HK-2 (cell line): ENCODE measurements around the gene DACH1.

Experiments
- DNase-seq: peaks from one replicate; pipeline ENCODE4 v3.0.0-alpha.2; 2018; ENCODE audit not compliant: unreplicated experiment

Gene DACH1

GRCh38 chr13:71704656-71705055 lies 162.3 kb downstream of the DACH1 start:
- DNase-seq: no peak

- no peak for DNase-seq
These were observed 163.9 kb downstream of the DACH1 start for GRCh38 chr13:71703138-71703537.

DNA sequence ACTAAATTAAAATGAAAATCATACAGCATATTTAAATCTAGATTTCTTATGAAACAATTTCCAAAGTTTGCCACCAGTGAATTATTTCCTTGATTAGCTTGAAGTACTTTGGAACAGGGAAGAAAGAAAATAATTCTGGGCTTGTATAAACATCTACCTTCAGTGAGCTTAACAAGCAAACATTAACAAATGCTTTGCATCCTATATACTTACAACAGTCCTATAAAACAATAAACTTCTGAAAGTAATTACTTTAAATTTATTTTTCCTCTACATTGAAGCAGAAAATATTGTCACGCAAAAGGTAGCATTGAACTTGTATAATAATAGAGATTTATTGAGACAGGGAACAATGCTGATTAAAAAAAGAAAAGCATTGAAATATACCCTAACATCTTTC lies 164.8 kb downstream of the DACH1 start:
- DNase-seq: no peak

- no peak for DNase-seq
These were observed 165.3 kb downstream of the DACH1 start for GRCh38 chr13:71701741-71702140.

DNA sequence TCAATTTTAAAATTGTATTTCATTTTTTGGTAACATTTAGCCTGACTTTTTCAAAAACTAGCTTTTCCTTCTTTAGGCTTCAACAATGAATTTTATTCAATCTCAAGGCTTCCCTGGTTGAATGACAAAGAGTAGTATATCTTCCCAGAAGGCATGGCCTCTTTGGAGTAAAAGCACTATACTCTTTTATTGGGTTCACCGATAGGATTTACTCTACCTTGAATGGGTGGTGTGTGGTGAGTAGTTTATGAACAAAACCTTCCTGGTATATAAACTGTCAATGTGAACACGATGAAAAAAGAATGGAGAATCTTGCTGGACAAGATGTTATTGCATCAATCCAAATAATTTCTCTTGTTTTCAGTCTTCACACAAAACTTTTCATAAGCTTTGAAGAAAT lies 167.7 kb downstream of the DACH1 start:
- DNase-seq: no peak

DNA sequence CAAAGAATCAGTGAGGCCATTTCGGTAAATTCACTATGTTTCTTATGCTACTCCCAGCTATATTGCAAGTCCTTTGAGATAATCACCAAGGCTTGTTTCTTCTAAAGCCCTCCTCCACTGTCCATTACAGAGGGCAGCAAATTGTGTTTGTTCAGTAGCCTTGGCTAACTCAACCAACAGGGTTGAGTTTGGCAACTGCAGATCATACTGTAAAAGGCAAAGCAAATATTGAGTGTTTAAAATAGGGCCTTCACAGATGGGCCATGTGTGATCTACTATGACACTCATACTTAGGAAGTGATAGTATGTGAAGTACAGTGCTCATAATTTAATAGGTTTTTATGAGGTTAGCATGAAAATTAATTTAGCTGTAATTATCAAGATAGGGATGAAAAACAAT lies 171.3 kb downstream of the DACH1 start:
- DNase-seq: no peak

GRCh38 chr13:71685072-71685471 lies 181.9 kb downstream of the DACH1 start:
- DNase-seq: no peak

DNA sequence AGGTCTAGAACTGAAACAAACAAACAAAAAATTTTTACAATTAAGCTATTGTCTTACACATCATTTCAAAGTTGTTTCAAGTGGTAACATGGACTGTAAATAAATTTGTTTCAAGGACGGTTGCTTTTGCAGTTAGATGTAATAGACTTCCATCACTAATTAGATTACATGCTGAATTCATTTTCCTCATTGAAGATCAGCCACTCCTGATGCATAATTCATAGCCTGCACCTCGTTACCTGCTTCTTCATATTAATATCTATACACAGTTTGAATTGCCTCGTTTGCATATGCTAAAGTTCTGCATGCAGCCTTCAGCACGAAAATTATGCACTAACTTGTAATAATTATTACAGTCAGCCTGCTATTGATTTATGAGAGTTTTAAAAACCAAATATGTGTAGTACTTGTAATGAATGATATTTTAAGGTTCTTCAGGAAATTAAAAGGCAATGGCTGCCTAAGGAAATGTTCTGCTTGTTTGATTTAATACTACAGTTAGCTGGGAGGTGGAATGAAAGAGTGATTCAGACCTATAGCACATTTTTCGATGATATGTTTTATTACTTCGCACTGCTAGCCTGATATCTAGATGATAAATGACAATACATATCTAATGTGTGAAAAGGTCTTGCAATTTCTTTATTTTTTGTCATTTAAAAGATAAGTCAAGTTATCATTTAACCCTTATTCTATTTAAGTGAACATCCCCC lies 184.9 kb downstream of the DACH1 start:
- no peak for DNase-seq

DNA sequence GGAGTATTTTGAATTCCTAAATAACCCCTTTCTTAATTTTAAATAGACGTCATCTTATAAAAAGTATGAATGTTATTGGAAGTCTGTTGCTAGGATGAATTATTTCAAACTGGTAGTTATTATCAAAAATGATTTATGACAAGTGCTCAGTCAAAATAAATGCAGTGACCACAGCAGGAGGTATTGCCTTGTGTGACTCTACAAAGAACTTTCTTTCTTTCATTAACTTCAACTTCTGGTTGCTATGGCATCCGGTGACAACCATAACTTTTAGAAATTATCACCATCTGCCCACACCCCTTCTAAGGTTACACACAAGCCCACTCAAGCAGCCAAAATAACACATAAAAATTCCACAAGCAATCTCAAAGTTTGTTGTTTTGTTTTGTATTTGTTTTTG lies 189.9 kb downstream of the DACH1 start:
- DNase-seq: no peak

GRCh38 chr13:71672512-71672911 lies 194.5 kb downstream of the DACH1 start:
- no peak for DNase-seq

DNA sequence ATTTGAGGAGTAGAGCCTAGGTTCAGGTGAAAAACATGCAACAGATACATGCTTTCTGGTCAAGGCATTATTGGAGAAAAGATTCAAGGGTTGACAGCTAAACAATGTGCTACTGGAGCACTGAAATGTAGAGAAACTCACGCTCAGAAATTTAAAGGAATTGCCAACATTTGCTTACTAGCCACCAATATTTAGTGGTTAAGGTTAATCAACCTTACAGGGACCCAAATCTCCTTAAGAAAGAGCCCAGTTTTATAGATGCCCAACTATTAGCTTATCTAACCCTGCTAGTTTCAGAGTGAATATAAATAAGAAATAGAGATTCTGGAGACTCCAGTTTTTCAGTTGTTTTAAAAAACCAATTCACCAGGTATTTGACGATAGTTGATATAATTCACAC lies 203.6 kb downstream of the DACH1 start:
- no peak for DNase-seq

DNA sequence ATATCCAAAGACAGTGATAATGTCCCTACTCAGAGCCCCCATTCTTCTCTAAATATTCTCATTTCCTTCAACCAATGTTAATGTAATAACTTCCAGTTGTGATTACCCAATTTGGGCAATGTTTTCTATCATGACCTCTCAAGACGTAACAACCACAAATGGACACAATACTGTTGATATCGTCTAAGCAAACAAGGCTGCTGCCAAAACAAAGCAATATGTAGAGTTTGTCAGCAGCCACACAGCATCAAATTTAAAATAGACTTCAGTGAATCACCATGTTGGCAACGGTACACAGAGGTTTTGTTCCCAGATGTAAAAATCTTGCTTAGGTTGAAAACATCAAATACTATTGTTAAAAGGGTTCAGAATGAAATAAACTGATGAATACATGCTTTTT lies 205.1 kb downstream of the DACH1 start:
- DNase-seq: no peak

DNA sequence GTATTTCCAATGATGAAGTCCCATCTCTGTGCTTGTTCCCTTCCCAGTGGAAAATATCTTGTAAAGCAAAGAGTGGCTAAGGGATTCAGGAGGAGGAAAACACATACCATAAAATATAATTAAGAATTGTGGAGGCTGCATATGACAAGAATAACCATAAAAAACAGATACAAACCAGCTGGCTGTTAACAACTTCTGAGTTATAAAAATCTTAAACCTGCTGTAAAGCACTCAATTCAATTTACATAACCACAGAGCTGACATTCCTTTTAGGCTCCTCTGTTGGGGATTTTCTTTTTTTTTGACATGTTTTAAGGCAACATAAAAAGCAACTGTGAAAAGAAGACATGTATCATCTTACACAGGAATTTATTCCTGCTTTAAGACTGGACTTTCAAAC lies 207.6 kb downstream of the DACH1 start:
- no peak for DNase-seq

DNA sequence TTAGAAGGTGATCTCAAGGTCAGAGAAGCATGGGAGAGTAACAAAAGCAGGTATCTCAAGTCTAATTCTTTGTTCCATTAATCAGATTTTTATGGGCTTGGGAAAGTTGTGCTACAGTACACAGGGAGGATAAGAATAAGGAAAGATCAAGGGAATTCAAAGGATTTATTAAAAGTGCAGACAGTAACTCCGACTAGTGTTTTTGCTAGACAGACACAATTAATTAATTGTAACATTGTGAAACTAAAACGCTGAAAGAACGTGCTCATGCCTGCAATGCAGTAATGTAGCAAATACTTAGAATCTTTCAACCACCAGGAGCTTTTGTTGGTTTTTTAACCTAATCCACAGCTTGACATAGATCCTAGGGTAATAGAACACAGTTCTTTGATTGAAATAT lies 221.5 kb downstream of the DACH1 start:
- DNase-seq: no peak

DNA sequence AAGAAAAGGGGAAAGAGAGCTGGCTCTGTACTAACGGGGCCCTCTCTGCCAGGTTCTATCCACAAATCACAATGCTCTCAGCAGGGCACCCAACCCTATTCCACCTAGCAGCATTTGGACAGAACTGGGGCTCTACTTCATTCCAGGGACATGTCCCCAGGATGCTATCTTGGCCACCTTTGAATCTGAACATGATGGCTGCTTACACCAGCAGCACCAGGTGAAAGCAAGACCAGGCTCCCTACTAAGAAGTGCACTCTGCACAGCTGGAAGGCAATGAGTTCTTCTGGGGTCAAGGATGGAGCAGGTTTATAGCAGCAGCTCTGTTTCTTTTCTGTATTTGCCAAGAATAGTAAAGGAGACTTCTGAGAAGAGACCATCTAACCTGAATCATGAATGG lies 222.4 kb downstream of the DACH1 start:
- DNase-seq: no peak

DNA sequence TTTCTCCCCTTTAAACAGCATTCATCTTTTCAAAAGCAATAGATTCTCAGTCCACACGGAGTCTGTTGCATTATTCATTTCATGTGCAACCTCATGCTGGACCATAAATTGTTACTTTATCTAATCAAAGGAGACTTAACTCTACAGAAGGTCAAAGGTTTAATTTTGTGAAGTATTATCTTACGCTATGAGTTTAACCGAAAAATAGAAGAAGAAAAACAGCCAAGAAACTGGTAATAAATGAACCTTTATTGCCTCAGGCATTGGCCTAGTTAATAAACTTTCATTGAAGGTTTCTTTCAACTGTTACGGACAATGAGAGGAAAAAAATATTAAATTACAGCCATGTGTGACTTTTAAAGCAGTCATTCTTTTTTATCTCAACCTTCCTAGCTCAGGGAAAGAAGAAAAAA lies 223.6 kb downstream of the DACH1 start:
- DNase-seq: no peak

GRCh38 chr13:71638751-71639150 lies 228.3 kb downstream of the DACH1 start:
- DNase-seq: no peak

DNA sequence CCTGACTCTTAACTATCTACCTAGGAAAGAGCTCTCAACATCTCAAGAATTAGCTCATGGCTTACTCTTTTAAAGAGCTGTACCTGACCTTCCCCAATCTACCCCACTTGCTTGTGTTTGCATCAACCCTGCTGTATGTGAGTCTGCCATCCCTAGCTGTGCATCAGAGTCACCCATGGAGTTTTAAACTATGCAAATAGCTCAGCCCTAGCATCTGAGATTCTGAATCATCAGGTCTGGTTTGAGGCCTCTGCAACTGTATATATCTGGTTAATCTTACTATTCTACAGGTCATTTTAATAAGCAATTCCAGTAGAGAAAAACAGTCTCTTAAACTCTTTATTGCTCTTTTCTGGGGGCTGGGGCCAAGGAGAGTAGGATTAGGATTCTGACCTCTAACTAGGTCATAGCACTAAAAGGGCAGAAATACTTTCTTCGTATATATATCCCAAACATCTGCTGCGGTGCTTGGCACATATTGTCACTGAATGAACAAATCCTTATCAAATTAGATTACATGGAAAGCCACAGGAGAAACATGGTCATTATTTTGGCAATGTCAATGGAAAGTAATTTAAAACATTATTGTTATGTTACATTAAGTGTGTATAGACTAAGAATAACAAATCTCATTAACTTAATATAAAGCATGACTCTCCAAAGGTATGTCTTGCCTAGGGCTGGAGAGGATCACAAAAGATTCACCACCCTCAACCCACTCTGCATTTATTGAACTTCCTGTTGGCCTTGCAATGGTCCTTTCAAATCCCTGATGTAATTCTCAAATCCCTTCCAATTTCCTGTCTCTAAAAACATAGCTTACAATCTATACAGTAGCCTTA lies 232.2 kb downstream of the DACH1 start:
- no peak for DNase-seq

DNA sequence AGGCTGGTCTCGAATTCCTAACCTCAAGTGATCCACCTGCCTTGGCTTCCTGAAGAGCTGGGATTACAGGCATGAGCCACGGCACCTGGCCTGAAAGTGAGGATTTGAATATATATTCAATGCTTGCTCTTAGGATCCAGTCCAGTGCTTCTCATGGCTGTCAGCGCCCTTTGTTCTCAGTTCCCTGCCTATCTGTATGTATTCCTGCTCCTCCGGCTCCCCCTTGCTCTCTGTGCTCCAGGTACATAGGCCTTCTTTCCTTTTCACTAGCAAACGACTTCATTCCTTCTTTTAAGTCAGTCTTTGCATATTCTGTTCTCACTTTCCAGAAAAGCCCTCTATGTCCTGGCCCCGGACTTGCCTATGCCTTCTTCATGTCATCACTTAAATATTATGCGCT lies 232.8 kb downstream of the DACH1 start:
- DNase-seq: no peak

DNA sequence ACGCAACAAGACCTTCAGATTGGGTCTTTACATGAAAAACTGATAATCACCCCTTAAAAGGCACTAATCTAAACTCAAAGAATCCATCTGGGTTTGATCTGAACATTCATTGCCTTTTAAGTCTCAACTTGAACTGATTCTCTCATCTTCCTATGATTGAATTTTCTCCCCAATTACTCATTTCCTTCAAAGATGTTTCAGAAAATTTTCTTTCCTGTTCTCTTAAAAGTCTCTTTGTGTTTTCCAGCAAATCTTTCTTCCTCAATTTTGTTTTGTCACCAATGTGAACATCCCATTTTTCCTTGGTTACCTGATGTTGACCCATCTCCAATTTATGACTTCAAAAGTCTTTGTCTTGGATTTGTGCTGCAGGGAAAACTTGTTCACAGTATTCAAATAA lies 234.3 kb downstream of the DACH1 start:
- DNase-seq: no peak

DNA sequence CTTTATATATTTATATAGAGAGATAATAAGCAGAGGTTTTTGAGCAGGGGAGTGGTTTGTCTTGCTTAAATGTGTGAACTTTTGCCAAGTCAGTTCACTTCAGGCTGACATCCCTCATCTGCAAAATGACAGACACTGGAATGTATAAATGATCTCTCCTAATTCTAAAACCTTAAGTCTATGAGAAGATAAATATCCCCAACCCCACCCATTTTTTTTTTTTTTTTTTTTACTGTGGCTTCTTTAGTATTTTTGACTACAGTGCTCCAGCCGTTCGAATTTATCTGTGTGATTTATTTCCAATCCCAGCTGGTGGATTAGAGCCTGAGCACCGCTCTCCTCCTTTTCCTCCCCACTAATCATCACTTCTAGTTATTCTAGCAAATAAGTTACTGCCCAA lies 234.8 kb downstream of the DACH1 start:
- no peak for DNase-seq

DNA sequence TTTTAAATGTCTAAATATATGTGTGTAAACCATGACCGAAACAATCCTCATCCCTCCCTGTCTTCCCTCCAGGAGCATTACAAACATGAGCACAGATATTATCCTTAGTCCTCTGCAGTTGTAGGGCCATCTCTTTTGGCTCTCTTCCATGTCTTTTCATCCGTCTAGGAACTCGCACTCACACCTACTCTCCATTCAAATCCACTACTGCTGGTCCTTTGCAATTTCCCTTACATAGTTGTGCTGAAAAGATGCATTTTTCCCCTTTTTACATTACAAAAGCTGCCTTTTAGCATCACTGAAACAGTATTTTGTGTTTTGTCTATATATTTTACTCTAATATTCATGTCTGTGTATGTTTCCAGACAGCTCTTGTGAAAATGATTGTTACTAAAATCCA lies 237.8 kb downstream of the DACH1 start:
- no peak for DNase-seq

DNA sequence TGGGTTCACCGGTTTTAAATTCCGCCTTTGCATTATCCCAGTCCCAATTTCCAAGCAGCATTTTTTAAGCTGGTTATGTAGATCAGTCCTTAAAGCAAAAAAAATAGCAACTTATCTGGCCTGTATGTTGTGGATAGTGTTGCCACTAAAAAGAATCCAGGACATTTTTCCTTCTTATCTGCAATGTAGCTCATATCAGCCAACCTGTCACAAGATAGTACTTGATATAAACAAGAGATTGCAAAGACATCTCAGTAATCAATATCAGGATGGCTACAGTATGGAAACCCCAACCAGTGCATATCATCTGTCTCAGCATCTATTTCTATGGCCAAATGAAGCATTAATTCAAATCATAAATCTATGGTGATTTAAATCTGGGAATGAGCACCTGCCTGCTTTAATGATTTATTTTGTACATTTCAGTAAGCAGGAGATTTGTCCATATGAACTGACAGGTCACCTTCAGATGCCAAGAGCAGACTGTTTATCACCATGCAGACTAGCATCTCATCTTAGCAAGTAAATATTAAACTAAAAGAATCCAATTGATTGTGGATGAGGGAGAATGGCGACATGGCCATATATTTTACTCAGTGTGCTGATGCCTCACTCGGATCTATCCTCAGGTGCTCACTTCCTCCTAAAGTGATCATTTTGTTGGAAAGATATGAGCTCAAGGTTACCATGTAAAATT lies 240.4 kb downstream of the DACH1 start:
- no peak for DNase-seq
